ENCODE results near the gene CXCL3. TPM values are rescaled to one million over a fixed set of nuclear protein-coding genes. Genes with fewer than 3 reads are reported as not detected.

Gene CXCL3
- total RNA-seq, 1 experiment from 2014 or later = not detected

DNA sequence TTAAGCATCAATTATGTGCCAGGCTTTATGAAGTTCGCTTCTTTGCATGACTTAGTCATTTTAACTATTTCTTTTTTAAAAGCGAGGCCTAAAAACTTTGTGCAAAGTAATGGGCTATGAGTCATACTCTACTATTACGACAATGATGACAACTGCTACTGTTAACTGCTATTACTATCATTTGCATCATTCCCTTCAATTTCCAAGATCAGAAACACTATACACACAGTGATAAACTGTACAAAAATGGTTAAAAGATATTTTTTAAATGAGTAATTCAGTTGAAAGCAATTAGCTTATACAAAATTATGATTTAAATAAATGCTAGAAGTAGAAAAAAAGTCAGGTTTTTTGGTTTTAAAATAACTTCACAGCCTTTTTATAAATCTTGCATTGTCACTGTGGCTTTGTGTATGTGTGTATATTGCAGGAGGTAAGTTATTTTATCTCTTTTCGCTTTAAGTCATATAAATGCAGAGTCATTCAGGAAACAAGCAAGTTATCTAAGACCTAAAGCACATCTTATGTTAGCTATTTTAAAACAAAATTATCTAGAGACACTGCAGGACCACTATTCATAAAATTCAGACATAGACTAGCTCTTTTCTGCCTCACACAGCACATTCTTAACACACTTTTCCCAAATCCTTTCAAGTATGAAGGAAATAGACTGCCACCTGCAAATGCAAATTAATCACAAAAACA, 18.5 kb upstream of the CXCL3 start:
- in situ Hi-C loops (cut with HindIII; ENCODE audit: low pct_unique_long_range_greater_than_20kb, low sequenced_read_pairs) = no loop called here
- peak; percentile 75 for DNase-seq (ENCODE audit: low read depth)

DNA sequence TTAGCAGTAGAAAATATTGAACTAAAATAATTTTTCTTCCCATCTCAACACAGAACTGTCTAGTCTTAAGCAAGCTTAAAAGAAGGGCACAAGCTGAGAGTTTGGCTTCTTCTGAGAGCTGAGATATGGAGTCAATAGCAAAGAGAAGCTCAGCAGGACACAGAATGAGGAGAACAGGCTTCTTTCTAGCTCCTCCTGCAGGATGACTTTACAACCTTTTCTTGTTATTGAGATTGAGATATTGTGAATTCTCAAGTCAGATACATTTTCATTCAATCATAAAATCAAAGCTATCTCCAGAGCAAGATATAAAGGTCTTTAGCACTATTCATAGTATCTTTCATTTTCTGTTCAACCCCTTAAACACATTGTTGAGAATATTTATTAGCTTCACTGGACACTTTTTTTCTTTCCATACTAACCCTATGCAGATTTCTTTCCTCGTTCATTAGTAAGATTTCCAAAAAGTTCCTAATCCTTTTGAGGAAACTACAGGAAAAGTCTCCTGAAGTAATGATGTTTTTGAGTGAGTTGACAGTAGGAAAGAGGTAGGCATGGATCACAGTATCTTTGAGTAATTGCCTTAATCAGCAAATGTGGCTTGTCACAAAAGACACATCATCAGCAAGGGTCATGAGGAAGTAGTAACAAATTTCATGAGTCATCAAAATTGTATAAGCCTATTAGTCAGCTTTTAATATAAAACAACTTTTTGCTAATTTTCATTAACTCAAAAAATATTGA, 17.8 kb upstream of the CXCL3 start:
- in situ Hi-C loops (cut with HindIII; ENCODE audit: low pct_unique_long_range_greater_than_20kb, low sequenced_read_pairs) = no loop called here
- DNase-seq (ENCODE audit: low read depth) = peak; percentile 79

GRCh38 chr4:74055498-74055897, 17.0 kb upstream of the CXCL3 start:
- DNase-seq (ENCODE audit: low read depth) = no peak
- in situ Hi-C loops (cut with HindIII; ENCODE audit: low pct_unique_long_range_greater_than_20kb, low sequenced_read_pairs) = no loop called here

DNA sequence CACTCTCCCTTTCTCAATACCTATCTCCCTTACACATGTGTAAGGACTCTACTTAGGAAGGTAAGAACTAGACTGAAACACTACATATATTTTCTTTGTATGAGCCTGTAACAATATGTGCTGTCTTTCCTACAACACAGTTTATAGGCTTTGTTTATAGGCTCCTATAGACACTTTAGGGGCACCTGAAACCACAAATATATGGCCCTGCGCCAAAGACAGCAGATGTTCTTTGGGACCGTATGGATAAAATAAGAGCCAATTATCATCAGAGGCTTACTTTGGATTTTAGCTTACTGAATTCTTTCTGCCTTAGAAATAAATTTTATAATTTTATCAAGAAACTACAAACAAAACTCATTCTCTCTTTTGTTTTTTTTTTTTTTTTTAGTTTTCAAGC, 16.6 kb upstream of the CXCL3 start:
- DNase-seq (ENCODE audit: low read depth) = no peak
- in situ Hi-C loops (cut with HindIII; ENCODE audit: low pct_unique_long_range_greater_than_20kb, low sequenced_read_pairs) = no loop called here

DNA sequence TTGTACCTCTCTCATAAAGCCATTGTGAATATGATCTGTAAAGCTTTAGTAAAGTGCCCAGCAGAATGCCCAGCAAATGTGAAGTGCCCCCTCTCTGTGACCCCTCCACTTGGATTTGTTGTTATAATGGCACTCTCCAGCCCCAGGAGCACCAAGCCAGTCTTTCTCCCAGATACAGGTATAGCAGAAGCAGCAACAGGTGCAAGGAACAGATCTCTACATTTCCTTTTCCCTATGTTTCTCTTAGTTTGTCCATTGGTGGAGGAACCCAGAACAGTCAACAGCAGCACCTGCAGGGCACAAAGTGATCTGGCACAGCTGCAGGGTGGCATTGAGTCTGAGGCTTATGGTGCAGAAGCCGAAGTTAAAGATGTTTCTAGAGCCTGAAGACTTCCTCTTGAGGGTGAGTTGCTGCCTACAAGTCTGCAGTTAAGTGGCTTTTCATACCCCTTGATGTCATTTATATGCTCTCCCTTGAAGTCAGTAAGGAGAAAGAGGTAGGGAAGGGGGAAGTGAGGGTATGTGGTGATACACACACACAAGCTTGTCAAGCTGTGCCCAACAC, 16.1 kb upstream of the CXCL3 start:
- no peak for DNase-seq (ENCODE audit: low read depth)
- in situ Hi-C loops (cut with HindIII; ENCODE audit: low pct_unique_long_range_greater_than_20kb, low sequenced_read_pairs) = no loop called here

DNA sequence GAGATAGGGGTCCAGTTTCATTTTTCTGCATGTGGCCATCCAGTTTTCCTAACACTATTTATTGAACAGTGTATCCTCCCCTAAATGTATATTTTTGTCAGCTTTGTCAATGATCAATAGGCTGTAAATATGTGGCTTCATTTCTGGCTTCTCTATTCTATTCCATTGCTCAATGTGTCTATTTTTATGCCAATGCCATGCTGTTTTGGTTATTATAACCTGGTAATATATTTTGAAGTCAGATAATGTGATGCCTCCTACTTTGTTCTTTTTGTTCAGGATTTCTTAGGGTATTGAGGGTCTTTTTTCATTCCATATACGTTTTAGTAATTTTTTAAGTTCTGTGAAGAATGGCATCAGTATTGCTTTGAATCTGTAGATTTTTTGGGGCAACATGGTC, 8.7 kb upstream of the CXCL3 start:
- in situ Hi-C loops (cut with HindIII; ENCODE audit: low pct_unique_long_range_greater_than_20kb, low sequenced_read_pairs) = no loop called here

DNA sequence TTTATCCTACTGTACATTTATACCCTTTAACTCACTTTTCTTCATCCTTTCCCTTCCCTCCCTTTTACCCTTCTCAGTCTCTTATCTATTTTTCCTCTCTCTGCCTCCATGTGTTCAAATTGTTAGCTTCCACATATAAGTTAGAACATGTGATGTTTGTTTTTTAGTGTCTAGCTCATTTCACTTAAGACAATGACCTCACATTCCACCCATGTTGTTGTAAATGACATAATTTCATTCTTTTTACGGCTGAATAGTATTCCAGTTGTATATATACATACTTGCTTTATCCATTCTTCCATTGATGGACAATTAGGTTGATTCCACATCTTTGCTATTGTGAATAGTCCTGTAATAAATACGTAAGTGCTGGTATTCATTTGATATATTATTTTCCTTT, 7.3 kb upstream of the CXCL3 start:
- no peak for DNase-seq (ENCODE audit: low read depth)
- in situ Hi-C loops (cut with HindIII; ENCODE audit: low pct_unique_long_range_greater_than_20kb, low sequenced_read_pairs) = no loop called here

More for the DNA sequence above, 8.7 kb upstream of the CXCL3 start:
- no peak for DNase-seq (ENCODE audit: low read depth)

GRCh38 chr4:74045247-74045646, 6.8 kb upstream of the CXCL3 start:
- in situ Hi-C loops (cut with HindIII; ENCODE audit: low pct_unique_long_range_greater_than_20kb, low sequenced_read_pairs) = no loop called here
- DNase-seq (ENCODE audit: low read depth) = no peak

GRCh38 chr4:74044677-74045076, 6.2 kb upstream of the CXCL3 start:
- no peak for DNase-seq (ENCODE audit: low read depth)
- in situ Hi-C loops (cut with HindIII; ENCODE audit: low pct_unique_long_range_greater_than_20kb, low sequenced_read_pairs) = no loop called here

GRCh38 chr4:74042681-74043080, 4.2 kb upstream of the CXCL3 start:
- no peak for DNase-seq (ENCODE audit: low read depth)
- in situ Hi-C loops (cut with HindIII; ENCODE audit: low pct_unique_long_range_greater_than_20kb, low sequenced_read_pairs) = no loop called here

DNA sequence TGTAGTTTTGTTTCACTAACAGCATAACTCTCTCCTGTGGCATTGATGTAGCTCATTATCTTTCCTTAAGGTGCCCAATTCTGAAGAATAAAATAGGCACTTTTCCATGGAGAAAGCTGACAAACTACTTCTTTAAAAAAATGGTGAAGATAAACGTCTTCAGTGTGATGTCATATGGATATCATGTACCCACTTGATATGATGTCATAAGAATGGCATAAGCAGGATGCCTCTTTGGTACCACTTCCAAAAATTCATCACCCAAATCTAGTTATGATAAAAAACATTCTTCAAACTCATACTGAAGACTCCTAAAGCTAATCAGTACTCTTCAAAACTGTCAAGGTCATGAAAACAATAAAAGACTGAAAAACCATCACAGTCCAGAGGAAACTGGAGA, 2.9 kb upstream of the CXCL3 start:
- DNase-seq (ENCODE audit: low read depth) = no peak
- in situ Hi-C loops (cut with HindIII; ENCODE audit: low pct_unique_long_range_greater_than_20kb, low sequenced_read_pairs) = no loop called here

GRCh38 chr4:74039315-74039763, 850 bp upstream of the CXCL3 start:
- in situ Hi-C loops (cut with HindIII; ENCODE audit: low pct_unique_long_range_greater_than_20kb, low sequenced_read_pairs) = no loop called here
- DNase-seq (ENCODE audit: low read depth) = no peak

- in situ Hi-C loops (cut with HindIII; ENCODE audit: low pct_unique_long_range_greater_than_20kb, low sequenced_read_pairs) = no loop called here
- peak; percentile 30 for DNase-seq (ENCODE audit: low read depth)
Observed at GRCh38 chr4:74038086-74038424, 434 bp downstream of the CXCL3 start.

DNA sequence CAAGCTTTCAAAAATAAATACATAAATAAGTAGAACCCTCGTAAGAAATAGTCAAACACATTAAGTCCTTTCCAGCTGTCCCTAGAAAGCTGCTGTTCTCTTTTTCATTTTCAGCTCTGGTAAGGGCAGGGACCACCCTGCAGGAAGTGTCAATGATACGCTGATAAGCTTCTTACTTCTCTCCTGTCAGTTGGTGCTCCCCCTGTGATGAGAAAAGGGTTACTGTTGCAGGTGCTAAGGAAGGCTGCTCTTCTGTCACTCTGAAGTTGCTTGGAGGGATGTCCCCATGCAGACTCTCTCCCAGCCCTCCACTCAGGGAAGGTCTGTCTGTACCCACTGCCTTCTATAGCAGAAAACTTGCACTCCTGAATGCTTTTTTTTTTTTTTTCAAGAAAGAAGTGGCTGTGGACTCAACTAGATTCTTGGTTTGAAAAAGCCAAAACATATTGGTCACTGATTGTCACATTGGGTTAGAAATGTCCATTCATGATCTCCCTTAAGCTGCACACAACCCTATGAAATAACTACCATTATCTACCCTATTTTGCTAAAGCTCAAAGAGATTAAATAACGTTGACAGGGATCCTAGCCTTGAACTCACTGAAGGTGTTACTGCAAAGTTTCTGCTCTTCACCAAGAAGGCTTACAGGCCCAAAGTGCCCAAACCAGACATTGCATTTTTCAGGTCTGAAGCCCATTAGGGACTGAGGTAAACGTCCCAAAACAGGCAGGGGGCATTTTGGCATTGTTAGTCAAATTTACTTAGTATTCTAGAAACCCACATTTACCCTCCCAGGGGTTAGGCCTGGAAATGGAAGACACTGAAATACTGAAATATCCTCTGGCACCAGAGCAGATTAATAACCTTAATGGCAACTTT, 1.2 kb downstream of the CXCL3 start:
- no peak for DNase-seq (ENCODE audit: low read depth)
- in situ Hi-C loops (cut with HindIII; ENCODE audit: low pct_unique_long_range_greater_than_20kb, low sequenced_read_pairs) = no loop called here

DNA sequence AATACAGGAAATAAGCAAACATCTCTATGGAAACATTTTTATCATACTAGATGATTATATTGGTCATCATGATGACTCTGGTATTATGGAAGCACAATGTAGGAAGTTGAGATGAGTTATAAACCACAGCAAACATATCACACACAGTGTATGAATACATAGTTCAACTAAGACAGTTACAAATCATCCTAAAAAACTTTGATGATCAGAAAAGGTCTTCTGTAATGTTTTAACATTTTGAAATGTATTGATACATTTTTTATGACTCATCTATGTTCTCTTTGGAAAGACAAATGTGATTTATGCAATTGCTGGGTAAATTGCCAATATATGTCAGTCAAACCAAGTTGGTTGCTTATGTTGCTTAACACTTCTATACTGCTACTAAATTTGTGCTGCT, 4.8 kb downstream of the CXCL3 start:
- in situ Hi-C loops (cut with HindIII; ENCODE audit: low pct_unique_long_range_greater_than_20kb, low sequenced_read_pairs) = no loop called here
- DNase-seq (ENCODE audit: low read depth) = no peak

- in situ Hi-C loops (cut with HindIII; ENCODE audit: low pct_unique_long_range_greater_than_20kb, low sequenced_read_pairs) = no loop called here
- no peak for DNase-seq (ENCODE audit: low read depth)
Observed at GRCh38 chr4:74032064-74032463, 6.4 kb downstream of the CXCL3 start.

DNA sequence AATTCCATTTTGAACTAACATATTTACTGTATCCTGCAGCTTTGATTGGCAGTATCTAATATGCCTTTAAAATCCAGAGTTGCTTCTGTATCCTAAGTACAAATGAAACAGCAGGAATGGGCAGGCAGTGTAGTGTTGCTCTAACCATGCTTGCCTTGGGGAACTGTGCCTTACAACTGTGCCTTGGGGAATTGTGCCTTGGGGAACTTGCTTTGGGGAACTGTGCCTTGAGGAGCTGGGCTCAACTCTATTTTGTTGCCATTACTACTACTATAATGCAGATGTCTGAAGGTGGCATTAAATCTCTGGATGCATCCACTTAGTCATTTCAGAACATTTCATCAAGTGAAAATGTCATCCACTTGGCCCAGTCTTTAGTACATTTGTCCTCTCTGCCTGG, 6.9 kb downstream of the CXCL3 start:
- in situ Hi-C loops (cut with HindIII; ENCODE audit: low pct_unique_long_range_greater_than_20kb, low sequenced_read_pairs) = no loop called here
- DNase-seq (ENCODE audit: low read depth) = no peak

- DNase-seq (ENCODE audit: low read depth) = no peak
- in situ Hi-C loops (cut with HindIII; ENCODE audit: low pct_unique_long_range_greater_than_20kb, low sequenced_read_pairs) = no loop called here
Observed at GRCh38 chr4:74030285-74030684, 8.2 kb downstream of the CXCL3 start.

DNA sequence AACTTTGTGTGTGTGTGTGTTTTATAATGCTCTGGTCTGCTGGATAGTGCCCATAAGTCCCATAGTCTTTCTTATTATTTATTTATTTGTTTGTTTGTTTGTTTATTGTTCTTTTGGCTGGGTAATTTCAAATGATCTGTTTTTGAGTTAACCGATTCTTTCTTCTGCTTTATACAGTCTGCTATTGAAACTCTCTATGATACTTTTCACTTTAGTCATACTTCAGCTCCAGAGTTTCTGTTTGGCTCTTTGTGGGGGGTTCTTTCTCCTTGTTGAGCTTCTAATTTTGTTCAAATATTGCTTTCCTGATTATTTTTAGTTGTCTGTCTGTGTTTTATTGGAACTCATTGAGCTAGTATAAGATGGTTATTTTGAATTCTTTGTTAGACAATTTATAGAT, 10.0 kb downstream of the CXCL3 start:
- in situ Hi-C loops (cut with HindIII; ENCODE audit: low pct_unique_long_range_greater_than_20kb, low sequenced_read_pairs) = no loop called here
- DNase-seq (ENCODE audit: low read depth) = no peak
